ENCODE measurements around the gene MTMR2. TPM values are rescaled to one million over a fixed set of nuclear protein-coding genes. Genes with fewer than 3 reads are reported as not detected.

Gene MTMR2
- total RNA-seq, 1 experiment from 2014 or later = 51.9 TPM

DNA sequence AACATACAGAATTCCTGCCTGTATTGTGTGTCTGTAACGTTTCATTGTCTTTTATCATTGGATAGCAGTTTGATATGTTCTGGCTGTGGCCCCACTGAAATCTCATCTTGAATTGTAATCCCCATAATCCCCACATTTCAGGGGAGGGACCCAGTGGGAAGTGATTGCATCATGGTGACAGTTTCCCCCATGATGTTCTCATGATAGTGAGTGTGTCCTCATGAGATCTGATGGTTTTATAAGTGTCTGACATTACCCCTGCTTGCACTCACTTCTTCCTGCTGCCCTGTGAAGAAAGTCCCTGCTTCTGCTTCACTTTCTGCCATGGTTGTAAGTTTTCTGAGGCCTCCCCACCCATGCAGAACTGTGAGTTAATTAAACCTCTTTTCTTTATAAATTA is 19.6 kb upstream of the MTMR2 start:
- BruUV-seq (replicated peaks) = no TSS peak
- Mint-ChIP-seq H3K27ac (ENCODE audit: low read depth, unreplicated experiment) (no peak overlapping the region), H3K4me1 (ENCODE audit: insufficient read depth, unreplicated experiment) (no peaks in the 10 kb centered on the region), H3K9me3 (ENCODE audit: unreplicated experiment) (peaks cover 7% of the 10 kb centered on the region), H3K36me3 (ENCODE audit: insufficient read depth, unreplicated experiment) (no peaks in the 10 kb centered on the region), H3K4me3 (ENCODE audit: unreplicated experiment) (no peak overlapping the region), H3K27me3 (ENCODE audit: insufficient read depth, unreplicated experiment) (no peaks in the 10 kb centered on the region)
- DNase-seq (ENCODE audit: unreplicated experiment) = no peak
- TF ChIP-seq CTCF (IDR thresholded peaks at IDR 0.05; ENCODE audit: unreplicated experiment) = no peak
- intact Hi-C loops (cut with micrococcal nuclease) = no loop called here
- CTCF ChIA-PET = interaction anchor here (0.7 kb wide), 1 partner anchor 46 kb away, joined by 3 read pairs; no protein-coding TSS in a partner anchor
- POLR2A ChIA-PET = no interaction called here

DNA sequence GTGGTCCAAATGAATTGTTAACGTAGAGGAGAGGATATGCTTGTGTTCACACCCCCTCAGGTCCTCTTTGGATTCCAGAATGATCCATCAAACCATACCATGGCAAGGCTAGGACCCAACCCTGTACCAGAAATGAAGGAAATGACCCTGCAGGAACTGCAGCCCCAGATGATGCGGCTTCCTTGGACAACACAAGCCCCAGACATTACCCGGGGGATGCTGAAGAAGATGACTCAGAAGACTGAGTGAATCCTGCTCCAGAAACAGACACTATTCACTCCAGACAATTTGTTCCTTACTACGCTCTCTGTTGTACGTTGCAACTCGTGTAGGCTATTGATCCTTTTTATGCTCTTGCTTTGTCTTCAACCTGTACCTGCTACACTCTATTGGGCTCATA is 15.2 kb upstream of the MTMR2 start:
- no peak for TF ChIP-seq CTCF (IDR thresholded peaks at IDR 0.05; ENCODE audit: unreplicated experiment)
- CTCF ChIA-PET = no interaction called here
- intact Hi-C loops (cut with micrococcal nuclease) = no loop called here
- no peaks in the 10 kb centered on the region for H3K36me3 Mint-ChIP-seq (ENCODE audit: insufficient read depth, unreplicated experiment)
- no peak overlapping the region for H3K4me3 Mint-ChIP-seq (ENCODE audit: unreplicated experiment)
- no peaks in the 10 kb centered on the region for H3K27me3 Mint-ChIP-seq (ENCODE audit: insufficient read depth, unreplicated experiment)
- BruUV-seq (replicated peaks) = no TSS peak
- no peak overlapping the region for H3K27ac Mint-ChIP-seq (ENCODE audit: low read depth, unreplicated experiment)
- no peak for DNase-seq (ENCODE audit: unreplicated experiment)
- no peaks in the 10 kb centered on the region for H3K4me1 Mint-ChIP-seq (ENCODE audit: insufficient read depth, unreplicated experiment)
- peaks cover 6% of the 10 kb centered on the region for H3K9me3 Mint-ChIP-seq (ENCODE audit: unreplicated experiment)
- POLR2A ChIA-PET = no interaction called here

DNA sequence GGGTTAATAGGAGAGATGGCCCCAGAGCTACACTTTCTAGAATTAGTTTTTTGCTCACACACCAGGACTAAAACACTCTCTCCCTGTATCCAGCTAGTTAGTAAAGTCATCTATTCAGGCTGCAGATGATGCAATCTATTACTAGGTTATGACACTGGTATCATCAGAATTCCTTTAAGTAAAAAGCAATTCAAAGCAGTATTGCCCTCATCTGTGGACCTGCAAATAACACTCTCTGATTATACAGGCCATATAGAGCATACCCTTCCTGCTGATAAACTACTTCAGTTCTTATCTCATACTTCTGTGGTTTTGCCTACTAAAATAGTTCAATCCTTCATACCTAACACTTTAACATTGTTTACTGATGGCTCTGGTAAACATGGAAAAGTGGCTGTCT is 13.5 kb upstream of the MTMR2 start:
- POLR2A ChIA-PET = interaction anchor here (0.6 kb wide), 1 partner anchor 20 kb away, joined by 3 read pairs; no protein-coding TSS in a partner anchor
- H3K4me3 Mint-ChIP-seq (ENCODE audit: unreplicated experiment) = no peak overlapping the region
- TF ChIP-seq CTCF (IDR thresholded peaks at IDR 0.05; ENCODE audit: unreplicated experiment) = no peak
- BruUV-seq (replicated peaks) = no TSS peak
- intact Hi-C loops (cut with micrococcal nuclease) = no loop called here
- H3K27me3 Mint-ChIP-seq (ENCODE audit: insufficient read depth, unreplicated experiment) = no peaks in the 10 kb centered on the region
- H3K9me3 Mint-ChIP-seq (ENCODE audit: unreplicated experiment) = no peaks in the 10 kb centered on the region
- CTCF ChIA-PET = interaction anchor here (0.6 kb wide), 1 partner anchor 87 kb away, joined by 3 read pairs; no protein-coding TSS in a partner anchor
- DNase-seq (ENCODE audit: unreplicated experiment) = no peak
- no peaks in the 10 kb centered on the region for H3K36me3 Mint-ChIP-seq (ENCODE audit: insufficient read depth, unreplicated experiment)
- H3K27ac Mint-ChIP-seq (ENCODE audit: low read depth, unreplicated experiment) = no peak overlapping the region
- H3K4me1 Mint-ChIP-seq (ENCODE audit: insufficient read depth, unreplicated experiment) = no peaks in the 10 kb centered on the region

DNA sequence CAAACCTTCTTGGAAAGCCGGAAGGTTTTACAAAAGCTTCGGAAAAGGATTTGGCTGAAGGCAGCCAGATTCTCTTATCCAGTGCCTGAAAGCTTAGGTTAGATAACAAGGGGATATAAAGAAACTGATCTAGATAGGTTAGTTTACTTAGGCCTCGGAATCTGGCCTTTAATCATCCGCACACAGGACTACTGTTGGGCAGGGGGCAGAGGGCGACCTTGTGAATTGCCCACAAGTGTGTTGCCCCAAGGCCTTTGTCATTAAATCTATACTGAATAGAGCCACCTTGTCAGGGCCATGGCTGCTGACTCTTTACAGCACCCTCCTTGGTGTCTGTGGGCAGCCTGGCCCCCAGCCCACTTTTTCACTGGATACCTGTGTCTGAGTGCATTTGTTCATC is 9.7 kb upstream of the MTMR2 start:
- Mint-ChIP-seq H3K4me1 (ENCODE audit: insufficient read depth, unreplicated experiment) (no peaks in the 10 kb centered on the region), H3K27ac (ENCODE audit: low read depth, unreplicated experiment) (no peak overlapping the region), H3K36me3 (ENCODE audit: insufficient read depth, unreplicated experiment) (no peaks in the 10 kb centered on the region), H3K4me3 (ENCODE audit: unreplicated experiment) (no peak overlapping the region), H3K9me3 (ENCODE audit: unreplicated experiment) (peaks cover 15% of the 10 kb centered on the region), H3K27me3 (ENCODE audit: insufficient read depth, unreplicated experiment) (no peaks in the 10 kb centered on the region)
- CTCF ChIA-PET = interaction anchor here (0.6 kb wide), 1 partner anchor 14 kb away, joined by 4 read pairs; no protein-coding TSS in a partner anchor
- no TSS peak for BruUV-seq (replicated peaks)
- DNase-seq (ENCODE audit: unreplicated experiment) = no peak
- no peak for TF ChIP-seq CTCF (IDR thresholded peaks at IDR 0.05; ENCODE audit: unreplicated experiment)
- intact Hi-C loops (cut with micrococcal nuclease) = no loop called here
- POLR2A ChIA-PET = no interaction called here

Data from MCF 10A (cell line).